CD4-positive, alpha-beta T cell treated with Interleukin-6 for 4 hours (primary cell): ENCODE measurements around the gene CRHBP.
"Not testable (repeated sequence)": the region's sequence is repeated elsewhere in the genome, so short reads cannot be mapped to it uniquely, and the experiment has no call there.

Experiments
- DNase-seq: peaks from one replicate; pipeline ENCODE4 v3.0.0-alpha.2; 2020; ENCODE audit warnings: mixed read lengths

The CRHBP gene, protein sequence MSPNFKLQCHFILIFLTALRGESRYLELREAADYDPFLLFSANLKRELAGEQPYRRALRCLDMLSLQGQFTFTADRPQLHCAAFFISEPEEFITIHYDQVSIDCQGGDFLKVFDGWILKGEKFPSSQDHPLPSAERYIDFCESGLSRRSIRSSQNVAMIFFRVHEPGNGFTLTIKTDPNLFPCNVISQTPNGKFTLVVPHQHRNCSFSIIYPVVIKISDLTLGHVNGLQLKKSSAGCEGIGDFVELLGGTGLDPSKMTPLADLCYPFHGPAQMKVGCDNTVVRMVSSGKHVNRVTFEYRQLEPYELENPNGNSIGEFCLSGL

GRCh38 chr5:76952795-76953536 lies at the start of gene CRHBP:
TSS of gene CRHBP (plus strand) at chr5:76953045. CDS start at chr5:76953135, 90 bp downstream.
- DNase-seq = no peak

DNA sequence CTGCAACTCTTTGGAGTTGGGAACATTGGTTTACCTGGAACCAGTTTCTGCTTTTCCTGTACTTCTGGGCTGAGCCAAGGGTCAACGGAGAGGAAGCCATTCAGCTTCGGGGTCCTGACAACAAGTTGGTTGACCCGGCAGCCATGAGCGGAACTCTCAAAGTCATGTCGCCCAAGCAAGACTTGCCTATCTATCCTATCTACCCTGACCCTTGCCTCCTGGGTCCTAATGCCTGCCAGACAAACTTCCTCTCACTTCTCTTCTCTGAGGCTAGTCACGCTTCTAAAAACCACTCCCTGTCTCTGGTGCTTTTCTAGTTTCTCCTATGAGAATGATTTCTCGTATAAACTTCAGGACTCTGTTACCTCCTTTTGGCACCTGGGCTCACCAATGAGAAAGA lies 44.7 kb upstream of the CRHBP start:
- DNase-seq = no peak

- not testable (repeated sequence) for DNase-seq
These were observed 42.4 kb upstream of the CRHBP start for GRCh38 chr5:76910344-76910933.

GRCh38 chr5:76914671-76915070 lies 38.2 kb upstream of the CRHBP start:
- not testable (repeated sequence) for DNase-seq

- no peak for DNase-seq
These were observed 34.3 kb upstream of the CRHBP start for GRCh38 chr5:76918539-76918938.

- DNase-seq = no peak
These were observed 32.4 kb upstream of the CRHBP start for GRCh38 chr5:76920491-76920890.

DNA sequence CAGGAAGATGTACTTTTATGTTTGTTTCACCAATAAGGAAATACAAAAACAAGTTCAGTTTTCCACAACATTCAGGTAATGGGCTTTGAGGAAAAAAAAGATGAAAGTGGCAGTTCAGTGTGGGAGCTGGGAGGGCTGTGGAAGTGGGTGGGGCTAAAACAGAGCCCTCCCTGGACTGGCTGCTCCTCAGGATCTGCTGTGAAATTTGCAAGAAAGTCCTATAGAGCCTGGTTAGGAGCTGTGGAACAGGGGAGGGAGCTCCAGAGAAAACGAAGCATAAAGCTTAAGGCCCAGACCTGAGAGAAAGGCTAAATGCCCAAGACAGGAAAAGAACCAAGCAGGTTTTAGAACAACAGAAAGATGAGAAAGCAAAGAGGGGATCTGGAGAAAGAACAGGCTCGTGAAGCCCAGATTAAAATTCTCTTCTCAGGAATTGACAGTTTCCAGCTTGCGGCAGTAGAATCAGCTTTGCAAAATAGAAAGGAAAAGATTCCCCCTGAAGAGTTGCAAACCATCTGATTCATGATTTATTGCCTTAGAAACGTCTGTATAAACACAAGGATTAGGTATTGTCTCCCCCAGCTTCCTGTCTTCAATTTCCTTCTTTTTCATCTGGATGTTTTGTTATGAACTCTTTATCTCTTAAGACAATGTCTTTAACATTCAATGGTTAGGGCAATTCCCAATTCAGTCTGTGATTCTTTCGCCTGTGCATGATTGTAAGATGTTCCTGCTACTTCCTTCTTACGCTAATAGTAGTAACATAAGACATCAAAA lies 26.3 kb upstream of the CRHBP start:
- no peak for DNase-seq

DNA sequence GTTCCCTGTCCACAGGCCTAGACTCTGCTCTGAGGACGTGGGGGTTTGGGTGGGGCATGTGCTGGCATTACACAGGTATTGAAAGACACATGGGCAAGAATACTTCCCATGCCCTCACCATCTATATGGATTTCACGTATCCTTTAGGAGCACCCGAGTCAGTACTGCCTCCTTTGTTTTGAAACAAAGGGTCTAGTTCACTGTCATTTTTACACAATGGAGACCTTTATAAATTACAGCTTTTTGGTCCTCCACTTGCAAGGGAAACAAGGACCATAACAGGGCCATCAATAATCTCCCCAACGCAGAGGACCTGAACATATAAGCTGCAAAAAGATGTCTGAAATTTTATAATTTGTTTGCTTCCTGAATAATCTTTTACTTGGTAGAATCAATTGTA lies 24.9 kb upstream of the CRHBP start:
- no peak for DNase-seq

- DNase-seq = no peak
These were observed 22.8 kb upstream of the CRHBP start for GRCh38 chr5:76930083-76930482.

- no peak for DNase-seq
These were observed 14.7 kb upstream of the CRHBP start for GRCh38 chr5:76938177-76938576.

DNA sequence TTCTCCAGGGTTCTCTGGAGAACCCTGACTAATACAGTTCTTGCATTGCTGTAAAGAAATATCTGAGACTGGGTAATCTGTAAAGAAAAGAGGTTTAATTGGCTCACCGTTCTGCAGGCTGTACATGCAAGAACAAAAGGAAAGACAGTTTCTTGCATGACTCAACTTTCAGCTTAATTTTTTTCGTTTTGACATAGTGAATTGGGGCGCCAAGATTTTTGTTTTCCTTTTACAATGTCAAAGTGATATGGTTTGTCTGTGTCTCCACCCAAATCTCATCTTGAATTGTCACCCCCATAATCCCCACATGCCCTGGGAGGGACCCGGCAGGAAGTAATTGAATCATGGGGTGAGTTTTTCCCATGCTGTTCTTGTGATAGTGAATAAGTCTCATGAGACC lies 11.8 kb upstream of the CRHBP start:
- no peak for DNase-seq

DNA sequence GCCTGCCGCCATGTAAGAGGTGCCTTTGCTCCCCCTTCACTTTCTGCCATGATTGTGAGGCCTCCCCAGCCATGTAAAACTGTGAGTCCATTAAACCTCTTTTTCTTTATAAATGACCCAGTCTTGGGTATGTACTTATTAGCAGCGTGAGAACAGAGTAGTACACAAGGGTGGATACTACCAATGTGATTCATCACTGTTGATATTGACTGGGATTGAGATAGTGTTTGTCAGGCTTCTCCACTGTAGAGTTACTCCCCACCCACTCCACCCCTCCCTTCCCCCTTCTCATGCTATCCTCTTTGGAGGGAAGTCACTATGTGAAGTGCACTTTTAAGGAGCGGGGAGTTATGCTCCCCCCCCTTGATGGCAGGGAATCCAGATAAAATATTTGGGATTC lies 11.4 kb upstream of the CRHBP start:
- DNase-seq = no peak

DNA sequence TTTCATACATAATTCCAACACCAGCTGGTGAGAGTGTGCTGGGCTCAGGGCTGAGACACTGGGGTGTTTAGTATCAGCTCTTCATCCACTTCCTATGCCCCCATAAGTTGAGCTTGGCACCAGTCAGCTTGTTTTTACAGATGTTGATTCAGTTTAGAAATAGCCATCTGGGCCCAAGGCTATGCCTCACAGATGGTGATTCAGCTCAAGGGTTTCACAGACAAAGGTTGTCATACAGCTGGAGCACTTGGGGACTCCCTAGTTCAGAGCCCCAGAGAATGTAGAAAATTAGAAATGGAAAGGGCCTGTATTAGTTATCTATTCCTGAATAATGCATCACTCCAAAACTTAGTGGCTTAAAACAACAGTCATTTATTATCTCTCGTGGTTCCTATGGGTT lies 10.3 kb upstream of the CRHBP start:
- DNase-seq = no peak

- DNase-seq = no peak
These were observed 9.8 kb upstream of the CRHBP start for GRCh38 chr5:76943006-76943405.

- DNase-seq = no peak
These were observed 8.2 kb upstream of the CRHBP start for GRCh38 chr5:76944638-76945037.

DNA sequence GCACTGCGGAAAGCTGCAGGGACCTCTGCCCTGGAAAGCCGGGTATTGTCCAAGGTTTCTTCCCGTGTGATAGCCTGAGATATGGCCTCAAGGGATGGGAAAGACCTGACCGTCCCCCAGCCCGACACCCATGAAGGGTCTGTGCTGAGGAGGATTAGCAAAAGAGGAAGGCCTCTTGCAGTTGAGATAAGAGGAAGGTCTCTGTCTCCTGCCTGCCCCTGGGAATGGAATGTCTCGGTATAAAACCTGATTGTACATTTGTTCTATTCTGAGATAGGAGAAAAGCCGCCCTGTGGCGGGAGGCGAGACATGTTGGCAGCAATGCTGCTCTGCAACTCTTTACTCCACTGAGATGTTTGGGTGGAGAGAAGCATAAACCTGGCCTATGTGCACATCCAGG lies 7.6 kb upstream of the CRHBP start:
- DNase-seq = not testable (repeated sequence)

- DNase-seq = no peak
These were observed 6.8 kb upstream of the CRHBP start for GRCh38 chr5:76946090-76946489.

GRCh38 chr5:76947082-76947503 lies 5.8 kb upstream of the CRHBP start:
- no peak for DNase-seq

DNA sequence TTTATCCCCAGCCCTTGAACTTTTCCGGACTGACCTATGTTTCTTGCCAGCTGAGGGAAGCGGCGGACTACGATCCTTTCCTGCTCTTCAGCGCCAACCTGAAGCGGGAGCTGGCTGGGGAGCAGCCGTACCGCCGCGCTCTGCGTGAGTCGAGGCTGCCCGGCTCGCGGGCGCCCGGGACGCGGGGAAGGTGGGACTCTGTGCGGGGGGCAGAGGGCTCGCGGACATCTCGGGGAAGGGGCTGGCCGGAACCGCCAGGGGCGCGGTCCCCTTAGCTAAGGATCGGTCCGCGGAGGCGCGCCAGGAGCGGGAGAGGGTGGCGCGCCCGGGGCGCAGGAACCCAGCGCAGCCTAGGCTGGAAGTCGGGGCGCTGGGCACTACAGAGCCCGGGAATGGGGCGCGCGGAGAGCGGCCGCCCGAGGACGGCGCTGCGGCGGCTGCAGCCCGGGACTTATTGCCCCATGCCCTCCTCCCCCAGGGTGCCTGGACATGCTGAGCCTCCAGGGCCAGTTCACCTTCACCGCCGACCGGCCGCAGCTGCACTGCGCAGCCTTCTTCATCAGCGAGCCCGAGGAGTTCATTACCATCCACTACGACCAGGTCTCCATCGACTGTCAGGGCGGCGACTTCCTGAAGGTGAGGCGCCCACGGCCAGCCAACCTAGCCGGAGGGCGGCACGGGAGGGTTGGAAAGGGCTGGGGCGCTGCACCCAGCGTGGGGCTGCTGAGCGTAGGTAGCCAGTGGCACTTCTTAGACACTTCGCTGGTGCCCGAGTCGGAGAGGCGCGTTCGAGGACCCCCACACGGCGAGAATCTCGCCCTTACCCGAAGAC lies 922 bp downstream of the CRHBP start:
- no peak for DNase-seq

GRCh38 chr5:76954383-76954763 lies 1.5 kb downstream of the CRHBP start:
- no peak for DNase-seq

DNA sequence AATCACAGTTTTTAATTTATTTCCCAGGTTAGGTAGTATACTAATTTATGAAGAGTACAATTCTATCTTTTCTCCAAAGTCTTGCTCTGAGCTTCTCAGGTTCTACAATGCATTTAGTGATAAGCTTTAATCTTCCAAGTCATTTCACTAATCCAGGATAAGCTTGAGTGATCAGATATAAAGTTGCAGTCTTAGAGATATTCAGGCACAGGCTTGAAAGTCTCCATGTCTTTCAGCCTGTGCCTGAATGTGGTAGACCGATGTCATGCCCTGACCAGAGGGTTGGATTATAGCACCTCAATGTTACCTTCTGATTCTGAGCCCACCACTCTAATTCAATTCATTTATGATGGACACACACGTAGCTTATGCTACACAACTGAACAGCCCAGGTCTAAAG lies 3.2 kb downstream of the CRHBP start:
- no peak for DNase-seq
